OCI-LY3 (cell line): Measurements from ENCODE around the gene NSUN6.
A peak's percentile ranks its signal among the peaks of the same experiment; 100 is the strongest.

ENCODE experiments used
- H2AFZ ChIP-seq: fragments of 200-600, 300-600 bp; shearing (Covaris generic); 2 replicates; pipeline ENCODE4 v1.6.0; 2014; ENCODE audit warnings: antibody characterized with exemption, low read depth, low read length
- H3K27ac ChIP-seq: fragments of 200-600, 300-600 bp; sonication (generic); 2 replicates; pipeline ENCODE4 v1.5.1; 2014; ENCODE audit warnings: mild to moderate bottlenecking, low read length, moderate library complexity, mixed read lengths
- H3K27me3 ChIP-seq: fragments of 200-600, 300-600 bp; sonication (generic); 2 replicates; pipeline ENCODE4 v1.6.1; 2014; ENCODE audit warnings: low read depth, low read length, mixed read lengths
- H3K36me3 ChIP-seq: fragments of 200-600, 300-600 bp; sonication (generic); replicated peaks from 2 replicates; pipeline ENCODE3; 2014; ENCODE audit warnings: low read depth, low read length, mixed read lengths
- H3K4me1 ChIP-seq: fragments of 300-600, 200-600 bp; sonication (generic); 2 replicates; pipeline ENCODE4 v1.6.1; 2014; ENCODE audit warnings: low read length, mixed read lengths
- H3K4me2 ChIP-seq: fragments of 200-600, 300-600 bp; sonication (generic); 2 replicates; pipeline ENCODE4 v1.6.1; 2014; ENCODE audit warnings: low read length, mixed read lengths
- H3K4me3 ChIP-seq: fragments of 300-600, 200-600 bp; sonication (generic); 2 replicates; pipeline ENCODE4 v1.5.1; 2014; ENCODE audit warnings: antibody characterized with exemption, mild to moderate bottlenecking, low read length, moderate library complexity
- H3K79me2 ChIP-seq: fragments of 300-600, 200-600 bp; shearing (Covaris generic); 2 replicates; pipeline ENCODE4 v1.6.1; 2014; ENCODE audit warnings: mild to moderate bottlenecking, low read length, mixed read lengths
- H3K9ac ChIP-seq: fragments of 300-600, 200-600 bp; shearing (Covaris generic); 2 replicates; pipeline ENCODE4 v1.6.0; 2014; ENCODE audit warnings: mild to moderate bottlenecking, low read length, moderate library complexity
- H3K9me3 ChIP-seq: fragments of 200-600, 300-600 bp; shearing (Covaris generic); 2 replicates; pipeline ENCODE4 v1.6.1; 2014; ENCODE audit warnings: low read length, mixed read lengths; ENCODE audit not compliant: insufficient read depth
- H4K20me1 ChIP-seq: fragments of 200-600, 300-600 bp; sonication (generic); 2 replicates; pipeline ENCODE4 v1.6.1; 2016; ENCODE audit warnings: low read length, mixed read lengths; ENCODE audit not compliant: insufficient read depth
- CTCF ChIP-seq: fragments of 200-600, 300-600 bp; sonication (generic); IDR thresholded peaks from 2 replicates; pipeline ENCODE4 v1.5.1; 2014; ENCODE audit warnings: antibody characterized with exemption, low read length, low read depth
- EZH2phosphoT487 ChIP-seq: fragments of 200-600 bp; shearing (Covaris generic); IDR thresholded peaks from 2 replicates; pipeline ENCODE4 v1.6.1; 2018; ENCODE audit warnings: antibody characterized with exemption, mixed run types, low read depth

NSUN6 gene

GRCh38 chr10:18659819-18660535, 8.6 kb upstream of the NSUN6 start:
- peak overlapping the region; percentile 97 for H3K4me3 ChIP-seq
- H3K4me1 ChIP-seq: peaks cover 16% of the 10 kb centered on the region
- peak overlapping the region; percentile 90 for H3K27ac ChIP-seq
- H3K4me2 ChIP-seq: peak overlapping the region; percentile 90
- no peaks in the 10 kb centered on the region for H3K9me3 ChIP-seq
- TF ChIP-seq EZH2phosphoT487: no peak
- TF ChIP-seq CTCF: no peak
- no peaks in the 10 kb centered on the region for H3K36me3 ChIP-seq
- H3K27me3 ChIP-seq: no peaks in the 10 kb centered on the region
- H3K9ac ChIP-seq: peak overlapping the region; percentile 99
- peak overlapping the region; percentile 85; the same call in 1 of the 2 replicates for H2AFZ ChIP-seq
- H4K20me1 ChIP-seq: peaks cover 39% of the 10 kb centered on the region
- peaks cover 68% of the 10 kb centered on the region for H3K79me2 ChIP-seq

- Histone ChIP-seq H3K36me3 (no peaks in the 10 kb centered on the region), H3K4me1 (peaks cover 16% of the 10 kb centered on the region), H3K4me2 (peak within 1 kb of the TSS; percentile 90), H3K27ac (peak within 1 kb of the TSS; percentile 90), H2AFZ (peak within 1 kb of the TSS; percentile 85), H3K4me3 (peak within 1 kb of the TSS; percentile 97), H3K27me3 (no peaks in the 10 kb centered on the region), H3K79me2 (peaks cover 61% of the 10 kb centered on the region), H3K9ac (peak within 1 kb of the TSS; percentile 99), H4K20me1 (peaks cover 33% of the 10 kb centered on the region), H3K9me3 (no peaks in the 10 kb centered on the region)
- TF ChIP-seq CTCF (no peak), EZH2phosphoT487 (no peak)
Measured at GRCh38 chr10:18659125-18659818, 7.9 kb upstream of the NSUN6 start, which contains the start of gene ARL5B. TSS of gene ARL5B (plus strand) at chr10:18659431. CDS start at chr10:18659638, 207 bp downstream.

GRCh38 chr10:18658271-18659124, 7.1 kb upstream of the NSUN6 start:
- TF ChIP-seq EZH2phosphoT487 (no peak), CTCF (no peak)
- Histone ChIP-seq H4K20me1 (peaks cover 27% of the 10 kb centered on the region), H3K9ac (peak overlapping the region; percentile 92), H3K27ac (peak overlapping the region; percentile 81), H3K4me2 (peak overlapping the region; percentile 81), H3K4me1 (peaks cover 16% of the 10 kb centered on the region), H2AFZ (peak overlapping the region; percentile 16; the same call in 1 of the 2 replicates), H3K36me3 (no peaks in the 10 kb centered on the region), H3K9me3 (no peaks in the 10 kb centered on the region), H3K79me2 (peaks cover 53% of the 10 kb centered on the region), H3K27me3 (no peaks in the 10 kb centered on the region), H3K4me3 (peak overlapping the region; percentile 97)
